Mesothelial cell of epicardium (in vitro differentiated cells): ENCODE results near the gene RHNO1. TPM values are rescaled to one million over a fixed set of nuclear protein-coding genes. Genes with fewer than 3 reads are reported as not detected.

Source experiments
- DNase-seq, 2 experiments: peaks; one replicate each; pipeline ENCODE4 v3.0.0; 2021; ENCODE audit warnings: low spot score in 2 of 2; ENCODE audit not compliant: unreplicated experiment in 2 of 2
- H3K27ac Mint-ChIP-seq: 2 replicates; pipeline ENCODE4 v1.8.0; 2021; ENCODE audit warnings: mixed read lengths
- H3K27me3 Mint-ChIP-seq: 2 replicates; pipeline ENCODE4 v1.8.0; 2021; ENCODE audit warnings: low read depth, mixed read lengths
- H3K36me3 Mint-ChIP-seq: 2 replicates; pipeline ENCODE4 v1.8.0; 2021; ENCODE audit warnings: mixed read lengths
- H3K4me1 Mint-ChIP-seq: 2 replicates; pipeline ENCODE4 v1.8.0; 2021; ENCODE audit warnings: mixed read lengths
- H3K4me3 Mint-ChIP-seq: 2 replicates; pipeline ENCODE4 v1.8.0; 2021; ENCODE audit warnings: mild to moderate bottlenecking, moderate library complexity, mixed read lengths
- H3K9me3 Mint-ChIP-seq: 2 replicates; pipeline ENCODE4 v1.8.0; 2021; ENCODE audit warnings: mixed read lengths
- total RNA-seq: library from RNA; stranded (reverse); gene quantifications from 3 replicates; pipeline ENCODE4 v1.2.1, GENCODE V29; 2021
- TF ChIP-seq, protein P1 (sequence below): fragments of 200-600 bp; sonication (generic); IDR thresholded peaks from one replicate; pipeline ENCODE4 v1.5.0; 2021; ENCODE audit warnings: antibody characterized with exemption; ENCODE audit not compliant: unreplicated experiment

Gene RHNO1
- total RNA-seq, 1 donor from 2014 or later = 27.2 TPM

DNA sequence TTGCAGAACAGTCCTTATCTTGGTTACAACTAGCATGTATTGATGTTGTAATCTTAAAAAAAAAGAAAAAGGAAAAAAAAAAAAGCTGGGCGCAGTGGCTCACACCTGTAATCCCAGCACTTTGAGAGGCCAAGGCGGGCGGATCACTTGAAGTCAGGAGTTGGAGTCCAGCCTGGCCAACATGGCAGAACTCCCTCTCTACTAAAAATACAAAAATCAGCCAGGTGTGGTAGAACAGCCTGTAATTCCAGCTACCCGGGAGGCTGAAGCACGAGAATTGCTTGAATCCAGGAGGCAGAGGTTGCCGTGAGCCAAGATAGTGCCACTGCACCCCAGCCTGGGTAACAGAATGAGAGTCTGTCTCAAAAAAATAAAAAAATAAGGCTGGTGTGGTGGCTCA lies 56.6 kb downstream of the RHNO1 start:
- peaks cover 36% of the 10 kb centered on the region for H3K36me3 Mint-ChIP-seq
- H3K4me1 Mint-ChIP-seq = no peaks in the 10 kb centered on the region
- TF ChIP-seq, protein P1, sequence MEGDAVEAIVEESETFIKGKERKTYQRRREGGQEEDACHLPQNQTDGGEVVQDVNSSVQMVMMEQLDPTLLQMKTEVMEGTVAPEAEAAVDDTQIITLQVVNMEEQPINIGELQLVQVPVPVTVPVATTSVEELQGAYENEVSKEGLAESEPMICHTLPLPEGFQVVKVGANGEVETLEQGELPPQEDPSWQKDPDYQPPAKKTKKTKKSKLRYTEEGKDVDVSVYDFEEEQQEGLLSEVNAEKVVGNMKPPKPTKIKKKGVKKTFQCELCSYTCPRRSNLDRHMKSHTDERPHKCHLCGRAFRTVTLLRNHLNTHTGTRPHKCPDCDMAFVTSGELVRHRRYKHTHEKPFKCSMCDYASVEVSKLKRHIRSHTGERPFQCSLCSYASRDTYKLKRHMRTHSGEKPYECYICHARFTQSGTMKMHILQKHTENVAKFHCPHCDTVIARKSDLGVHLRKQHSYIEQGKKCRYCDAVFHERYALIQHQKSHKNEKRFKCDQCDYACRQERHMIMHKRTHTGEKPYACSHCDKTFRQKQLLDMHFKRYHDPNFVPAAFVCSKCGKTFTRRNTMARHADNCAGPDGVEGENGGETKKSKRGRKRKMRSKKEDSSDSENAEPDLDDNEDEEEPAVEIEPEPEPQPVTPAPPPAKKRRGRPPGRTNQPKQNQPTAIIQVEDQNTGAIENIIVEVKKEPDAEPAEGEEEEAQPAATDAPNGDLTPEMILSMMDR = no peak
- no peak overlapping the region for H3K4me3 Mint-ChIP-seq
- no peaks in the 10 kb centered on the region for H3K27me3 Mint-ChIP-seq
- DNase-seq = no peak
- no peaks in the 10 kb centered on the region for H3K9me3 Mint-ChIP-seq
- H3K27ac Mint-ChIP-seq = no peak overlapping the region

DNA sequence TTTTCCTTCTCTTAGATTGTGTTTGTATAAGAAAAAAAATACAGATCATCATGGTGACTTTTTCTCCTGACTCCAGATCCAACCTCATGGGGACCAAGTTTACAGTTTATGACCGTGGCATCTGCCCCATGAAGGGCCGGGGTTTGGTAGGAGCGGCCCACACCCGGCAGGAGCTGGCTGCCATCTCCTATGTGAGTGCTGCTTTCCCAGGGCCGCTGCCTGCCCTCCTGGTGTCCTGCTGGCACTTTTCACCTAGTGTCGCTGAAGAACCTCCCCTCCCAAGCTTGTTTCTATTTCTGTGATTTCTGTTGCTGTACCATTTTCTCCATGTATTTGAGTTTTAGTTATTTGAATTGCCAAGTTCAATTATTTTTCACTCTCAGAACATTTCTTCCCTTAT lies 57.3 kb downstream of the RHNO1 start:
- Mint-ChIP-seq H3K4me1 (no peaks in the 10 kb centered on the region), H3K9me3 (no peaks in the 10 kb centered on the region), H3K4me3 (no peak overlapping the region), H3K27ac (no peak overlapping the region), H3K36me3 (peaks cover 36% of the 10 kb centered on the region), H3K27me3 (no peaks in the 10 kb centered on the region)
- no peak for DNase-seq
- TF ChIP-seq, protein P1 = no peak

DNA sequence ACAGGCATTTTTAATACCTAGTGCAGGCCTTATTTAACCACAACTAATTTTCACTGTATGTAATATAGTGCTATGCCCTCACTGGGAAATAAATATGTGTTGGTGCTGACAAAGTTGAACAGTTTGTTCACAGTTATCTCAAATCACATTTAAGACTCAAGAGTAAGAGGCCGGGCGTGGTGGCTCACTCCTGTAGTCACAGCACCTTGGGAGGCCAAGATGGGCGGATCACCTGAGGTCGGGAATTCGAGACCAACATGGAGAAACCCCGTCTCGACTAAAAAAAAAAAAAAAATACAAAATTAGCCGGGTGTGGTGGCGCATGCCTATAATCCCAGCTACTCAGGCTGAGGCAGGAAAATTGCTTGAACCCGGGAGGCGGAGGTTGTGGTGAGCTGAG lies 59.3 kb downstream of the RHNO1 start:
- no peaks in the 10 kb centered on the region for H3K4me1 Mint-ChIP-seq
- no peaks in the 10 kb centered on the region for H3K9me3 Mint-ChIP-seq
- TF ChIP-seq, protein P1 = no peak
- H3K27ac Mint-ChIP-seq = no peak overlapping the region
- peaks cover 25% of the 10 kb centered on the region for H3K36me3 Mint-ChIP-seq
- no peak overlapping the region for H3K4me3 Mint-ChIP-seq
- no peaks in the 10 kb centered on the region for H3K27me3 Mint-ChIP-seq
- no peak for DNase-seq

DNA sequence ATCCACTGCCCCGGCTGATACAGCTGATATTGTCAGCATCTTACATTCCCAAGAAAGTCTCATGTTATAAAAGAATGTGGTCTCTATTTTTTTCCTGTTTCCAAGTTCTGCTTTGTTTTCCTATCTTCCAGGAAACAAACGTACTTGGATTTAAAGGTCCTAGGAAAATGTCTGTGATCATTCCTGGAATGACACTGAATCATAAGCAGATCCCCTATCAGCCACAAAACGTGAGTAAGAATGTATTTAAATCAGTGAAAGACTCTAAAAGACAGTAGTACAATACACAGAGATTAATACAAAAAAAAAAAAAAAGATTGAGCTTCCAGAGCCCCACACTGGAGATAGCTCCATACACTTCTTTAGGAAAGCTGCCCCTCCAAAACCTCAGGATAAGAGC lies 60.5 kb downstream of the RHNO1 start:
- Mint-ChIP-seq H3K4me1 (no peaks in the 10 kb centered on the region), H3K36me3 (peaks cover 23% of the 10 kb centered on the region), H3K27ac (no peak overlapping the region), H3K9me3 (no peaks in the 10 kb centered on the region), H3K27me3 (no peaks in the 10 kb centered on the region), H3K4me3 (no peak overlapping the region)
- TF ChIP-seq, protein P1 = no peak
- no peak for DNase-seq

Other genes with a start within 250 kb of the RHNO1 start
- 84.7 to 98.4 TPM (median 93.3 TPM) in 3 replicates for gene FKBP4, start 82.3 kb upstream of the RHNO1 start, total RNA-seq
- 57.4 to 60.0 TPM (median 59.3 TPM) in 3 replicates for gene ITFG2, start 64.6 kb upstream of the RHNO1 start, total RNA-seq
- 0.14 TPM in 1 of 3 replicates, not detected in the others for gene NRIP2, start 42.2 kb upstream of the RHNO1 start, total RNA-seq
- gene TEX52, start 20.2 kb upstream of the RHNO1 start, total RNA-seq = not detected in 3 replicates
- 22.6 to 25.4 TPM (median 24.9 TPM) in 3 replicates for gene FOXM1, start within 50 bp of the RHNO1 start, total RNA-seq
- gene TULP3, start 13.7 kb downstream of the RHNO1 start, total RNA-seq = 24.0 to 26.4 TPM (median 25.2 TPM) in 3 replicates
- gene TEAD4, start 82.2 kb downstream of the RHNO1 start, total RNA-seq = 32.0 to 39.0 TPM (median 32.3 TPM) in 3 replicates
- gene TSPAN9, start 200.2 kb downstream of the RHNO1 start, total RNA-seq = 46.7 to 49.4 TPM (median 48.8 TPM) in 3 replicates